Ishikawa (cell line): ENCODE measurements around the gene LCE1A.

ENCODE experiments used
- CEBPB ChIP-seq: IDR thresholded peaks from 2 replicates; pipeline ENCODE4 v1.6.1; 2012
- CREB1 ChIP-seq: IDR thresholded peaks from 2 replicates; pipeline ENCODE4 v1.6.1; 2012; ENCODE audit warnings: low read depth
- EGR1 ChIP-seq: IDR thresholded peaks from 2 replicates; pipeline ENCODE4 v1.6.1; 2012
- EP300 ChIP-seq: IDR thresholded peaks from 2 replicates; pipeline ENCODE4 v1.6.1; 2012; ENCODE audit warnings: borderline replicate concordance
- FOXM1 ChIP-seq: IDR thresholded peaks from 2 replicates; pipeline ENCODE4 v1.6.1; 2012; ENCODE audit warnings: low read depth, borderline replicate concordance
- MAX ChIP-seq: IDR thresholded peaks from 2 replicates; pipeline ENCODE4 v1.6.1; 2012
- NFIC ChIP-seq: IDR thresholded peaks from 2 replicates; pipeline ENCODE4 v1.6.1; 2012
- RAD21 ChIP-seq: IDR thresholded peaks from 2 replicates; pipeline ENCODE4 v1.6.1; 2012; ENCODE audit warnings: low read depth
- REST ChIP-seq: IDR thresholded peaks from 2 replicates; pipeline ENCODE4 v1.6.1; 2012; ENCODE audit warnings: low read depth, mild to moderate bottlenecking
- TAF1 ChIP-seq: IDR thresholded peaks from 2 replicates; pipeline ENCODE4 v1.6.1; 2012; ENCODE audit warnings: low read depth, mild to moderate bottlenecking
- TCF12 ChIP-seq: IDR thresholded peaks from 2 replicates; pipeline ENCODE4 v1.6.1; 2012; ENCODE audit warnings: low read depth
- TEAD4 ChIP-seq: IDR thresholded peaks from 2 replicates; pipeline ENCODE4 v1.6.1; 2012
- YY1 ChIP-seq: IDR thresholded peaks from 2 replicates; pipeline ENCODE4 v1.6.1; 2012; ENCODE audit warnings: low read depth
- ZBTB7A ChIP-seq: IDR thresholded peaks from 2 replicates; pipeline ENCODE4 v1.6.1; 2012; ENCODE audit warnings: low read depth
- TF ChIP-seq, protein P1 (sequence below): IDR thresholded peaks from 2 replicates; pipeline ENCODE4 v1.6.1; 2012

LCE1A gene

DNA sequence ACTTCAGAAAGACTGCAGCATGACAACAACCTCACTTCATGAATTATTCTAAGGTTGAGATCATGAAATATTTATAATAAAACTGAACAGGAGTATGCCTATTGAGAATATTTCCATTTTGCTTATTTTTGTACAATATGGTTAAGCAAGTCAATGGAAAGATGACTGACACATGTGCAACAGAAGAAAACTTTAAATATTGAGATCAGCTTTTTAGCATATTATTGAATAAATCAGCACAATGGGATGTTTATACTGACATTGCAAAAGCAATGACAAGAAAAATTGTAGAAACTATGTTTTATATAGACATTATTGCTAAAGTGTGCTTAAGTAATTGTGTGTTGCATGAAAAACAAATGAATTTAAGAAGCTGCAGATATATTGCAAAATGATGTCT, 37.2 kb downstream of the LCE1A start:
- TF ChIP-seq RAD21: no peak
- TF ChIP-seq EP300: no peak
- TF ChIP-seq MAX: no peak
- TF ChIP-seq TAF1: no peak
- TF ChIP-seq REST: no peak
- TF ChIP-seq EGR1: no peak
- no peak for TF ChIP-seq CREB1
- TF ChIP-seq, protein P1, sequence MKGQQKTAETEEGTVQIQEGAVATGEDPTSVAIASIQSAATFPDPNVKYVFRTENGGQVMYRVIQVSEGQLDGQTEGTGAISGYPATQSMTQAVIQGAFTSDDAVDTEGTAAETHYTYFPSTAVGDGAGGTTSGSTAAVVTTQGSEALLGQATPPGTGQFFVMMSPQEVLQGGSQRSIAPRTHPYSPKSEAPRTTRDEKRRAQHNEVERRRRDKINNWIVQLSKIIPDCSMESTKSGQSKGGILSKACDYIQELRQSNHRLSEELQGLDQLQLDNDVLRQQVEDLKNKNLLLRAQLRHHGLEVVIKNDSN: no peak
- TF ChIP-seq TEAD4: no peak
- TF ChIP-seq CEBPB: no peak
- no peak for TF ChIP-seq NFIC
- TF ChIP-seq TCF12: no peak
- TF ChIP-seq ZBTB7A: no peak
- no peak for TF ChIP-seq FOXM1
- TF ChIP-seq YY1: no peak

GRCh38 chr1:152866321-152866720, 39.0 kb downstream of the LCE1A start:
- TF ChIP-seq TEAD4 (no peak), TAF1 (no peak), YY1 (no peak), TCF12 (no peak), NFIC (no peak), REST (no peak), EGR1 (no peak), ZBTB7A (no peak), RAD21 (no peak), CEBPB (no peak), EP300 (no peak), CREB1 (no peak), MAX (no peak), FOXM1 (no peak)
- TF ChIP-seq, protein P1: no peak

DNA sequence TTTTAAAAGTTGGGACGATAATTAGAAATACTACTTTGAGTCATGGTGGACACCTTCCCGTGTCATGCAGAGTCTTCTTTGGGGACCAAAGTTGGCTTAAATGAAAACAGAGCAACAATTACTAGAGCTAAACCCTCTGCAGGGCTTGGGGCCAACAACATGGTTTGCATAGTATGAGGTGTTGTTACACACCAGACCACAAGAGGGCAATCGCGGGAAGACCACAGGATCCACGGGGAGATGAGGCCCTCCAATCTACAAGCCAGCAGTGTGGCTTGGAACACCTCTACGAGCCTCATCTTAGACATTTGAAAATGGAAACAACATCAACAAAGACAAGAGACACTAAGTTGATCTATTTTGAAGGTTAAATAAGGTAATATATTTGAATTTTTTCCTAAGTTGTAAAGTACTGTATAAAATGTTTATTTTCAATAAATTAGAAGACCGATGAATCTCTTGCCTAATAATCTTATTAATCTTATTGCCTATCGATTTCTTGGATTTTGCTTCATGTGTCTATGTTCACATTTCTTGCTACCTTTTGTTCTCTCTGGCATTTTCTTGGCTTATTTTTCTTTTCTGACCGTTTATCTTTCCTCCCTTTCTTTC, 42.6 kb downstream of the LCE1A start:
- peak; percentile 68 for TF ChIP-seq RAD21
- no peak for TF ChIP-seq MAX
- TF ChIP-seq FOXM1: no peak
- no peak for TF ChIP-seq ZBTB7A
- no peak for TF ChIP-seq TCF12
- no peak for TF ChIP-seq EP300

DNA sequence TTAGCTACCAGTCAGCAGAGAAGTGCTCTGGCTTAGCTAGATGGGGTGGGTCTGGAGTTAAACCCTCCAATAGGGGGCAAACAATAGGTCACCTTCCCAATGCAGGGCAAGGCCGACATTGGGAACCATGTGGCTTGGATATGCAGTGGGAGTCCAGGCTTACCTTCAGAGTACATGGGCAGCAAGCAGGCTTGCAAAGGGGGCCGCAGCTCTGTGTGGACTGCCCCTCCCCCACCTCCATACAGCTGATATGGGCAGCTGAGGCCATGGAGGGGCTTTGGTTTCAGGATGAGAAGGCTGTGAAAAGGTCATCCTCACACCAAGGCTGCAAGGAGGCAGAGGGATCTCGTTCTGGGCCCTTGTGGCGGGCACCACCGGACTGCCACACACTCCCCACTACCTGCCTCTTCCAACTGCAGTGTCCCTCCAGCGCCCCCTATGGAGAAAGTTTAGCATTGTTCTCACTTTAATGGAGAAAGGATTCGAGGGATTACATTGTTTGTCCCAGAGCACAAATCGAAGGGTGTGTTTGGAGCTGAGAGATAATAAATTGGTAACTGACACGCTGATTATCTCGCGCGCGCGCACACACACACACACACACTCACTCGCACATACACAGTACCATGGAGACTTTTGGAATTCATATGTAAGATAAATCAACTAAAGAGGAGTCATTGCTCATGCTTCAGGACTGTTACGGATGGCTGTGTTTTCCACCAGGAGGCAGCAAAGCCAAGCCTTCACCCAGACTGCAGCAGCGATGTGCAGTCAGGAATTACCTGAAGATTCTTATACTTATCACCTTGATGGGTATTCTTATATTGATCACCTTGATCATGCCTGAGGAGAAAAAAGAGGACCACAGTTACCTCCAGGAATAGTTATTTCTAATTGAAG, 43.8 kb downstream of the LCE1A start:
- TF ChIP-seq MAX (no peak), RAD21 (peak; percentile 60), TEAD4 (no peak)

DNA sequence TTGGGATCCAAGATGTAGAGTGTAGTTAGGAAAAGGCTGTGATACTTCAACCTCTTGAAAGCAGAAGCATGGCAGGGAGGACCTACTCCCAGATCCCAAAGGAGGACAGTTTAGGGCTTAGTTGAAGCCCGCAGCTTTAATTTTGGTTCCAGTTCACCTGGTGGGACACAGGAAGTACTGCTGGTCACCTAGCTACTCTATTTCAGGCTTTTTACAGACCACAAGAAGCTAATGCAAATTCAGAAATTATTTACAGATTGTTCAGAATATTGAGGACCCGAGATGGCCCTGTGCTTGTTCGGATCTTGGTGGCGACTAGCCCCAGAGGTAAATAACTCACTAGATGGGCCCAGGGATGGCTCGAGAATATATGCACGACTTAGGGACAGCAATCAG, 44.5 kb downstream of the LCE1A start:
- TF ChIP-seq TAF1 (no peak), YY1 (no peak), EP300 (no peak), MAX (no peak), FOXM1 (no peak), CREB1 (no peak), TEAD4 (no peak), REST (no peak), EGR1 (no peak), ZBTB7A (no peak), TCF12 (no peak)
- TF ChIP-seq, protein P1: no peak
